Subcutaneous abdominal adipose tissue (tissue), 5 donors: Measurements from ENCODE around the gene DHDDS.
A peak's percentile ranks its signal among the peaks of the same experiment; 100 is the strongest.

Experiments
- H3K27ac ChIP-seq: one replicate; pipeline ENCODE4 v1.7.0; 2013; ENCODE audit warnings: low read depth, mild to moderate bottlenecking, inconsistent platforms, low read length, moderate library complexity
- H3K27me3 ChIP-seq, 5 donors: one replicate each; pipeline ENCODE4 v1.7.0; 2013; ENCODE audit warnings: low read length in 5 of 5, inconsistent platforms in 1 of 5; ENCODE audit not compliant: control insufficient read depth in 5 of 5, insufficient read depth in 4 of 5
- H3K36me3 ChIP-seq, 5 donors: one replicate each; pipeline ENCODE4 v1.7.0; 2013; ENCODE audit warnings: low read length in 5 of 5; ENCODE audit not compliant: control insufficient read depth in 5 of 5, insufficient read depth in 5 of 5
- H3K4me1 ChIP-seq, 5 donors: one replicate each; pipeline ENCODE4 v1.7.0; 2013; ENCODE audit warnings: low read length in 5 of 5, mild to moderate bottlenecking in 3 of 5, moderate library complexity in 1 of 5; ENCODE audit not compliant: control insufficient read depth in 5 of 5, insufficient read depth in 5 of 5
- H3K4me3 ChIP-seq, 5 donors: one replicate each; pipeline ENCODE4 v1.7.0; 2013; ENCODE audit warnings: low read length in 5 of 5, low read depth in 1 of 5
- H3K9ac ChIP-seq, 5 donors: one replicate each; pipeline ENCODE4 v1.7.0; 2013; ENCODE audit warnings: low read length in 5 of 5, mild to moderate bottlenecking in 4 of 5, moderate library complexity in 3 of 5
- H3K9me3 ChIP-seq, 5 donors: one replicate each; pipeline ENCODE4 v1.7.0; 2013; ENCODE audit warnings: low read length in 5 of 5; ENCODE audit not compliant: control insufficient read depth in 5 of 5
- donor health status: healthy.
- donor health status: healthy.
- donor health status: healthy.
- donor health status: healthy.
- donor health status: healthy.

The DHDDS gene

GRCh38 chr1:26417111-26417759, 14.9 kb upstream of the DHDDS start:
- Histone ChIP-seq H3K9ac (no peak overlapping the region), H3K36me3 (no peaks in the 10 kb centered on the region), H3K27me3 (peaks cover 13 to 26% (median 17%) of the 10 kb centered on the region in 5 donors), H3K4me1 (peaks cover 0 to 2% (median 0%) of the 10 kb centered on the region in 5 donors), H3K9me3 (no peaks in the 10 kb centered on the region), H3K27ac (no peak overlapping the region), H3K4me3 (no peak overlapping the region)

GRCh38 chr1:26418865-26419349, 13.2 kb upstream of the DHDDS start:
- peaks cover 0 to 2% (median 0%) of the 10 kb centered on the region in 5 donors for H3K4me1 ChIP-seq
- H3K9me3 ChIP-seq, result no peaks in the 10 kb centered on the region
- H3K27ac ChIP-seq, result no peak overlapping the region
- no peaks in the 10 kb centered on the region for H3K36me3 ChIP-seq
- no peak overlapping the region for H3K9ac ChIP-seq
- H3K27me3 ChIP-seq, result peaks cover 0 to 10% (median 4%) of the 10 kb centered on the region in 5 donors
- no peak overlapping the region for H3K4me3 ChIP-seq

GRCh38 chr1:26419494-26419893, 12.6 kb upstream of the DHDDS start:
- Histone ChIP-seq H3K27me3 (peaks cover 0 to 4% (median 2%) of the 10 kb centered on the region in 5 donors), H3K4me3 (no peak overlapping the region), H3K4me1 (peaks cover 0 to 2% (median 0%) of the 10 kb centered on the region in 5 donors), H3K9me3 (no peaks in the 10 kb centered on the region), H3K27ac (no peak overlapping the region), H3K9ac (no peak overlapping the region), H3K36me3 (no peaks in the 10 kb centered on the region)

- Histone ChIP-seq H3K9ac (peak overlapping the region in 1 of 5 donors; percentile 38), H3K9me3 (no peaks in the 10 kb centered on the region)
These were observed 2.4 kb upstream of the DHDDS start for GRCh38 chr1:26429721-26430120.

GRCh38 chr1:26432793-26433192, 672 bp downstream of the DHDDS start:
- Histone ChIP-seq H3K9me3 (no peaks in the 10 kb centered on the region), H3K27me3 (no peaks in the 10 kb centered on the region), H3K36me3 (peaks cover 5 to 23% (median 14%) of the 10 kb centered on the region in 5 donors), H3K9ac (peak overlapping the region; percentile 60 to 97 (median 91)), H3K4me3 (peak overlapping the region; percentile 70 to 100 (median 97)), H3K4me1 (peaks cover 3 to 59% (median 48%) of the 10 kb centered on the region in 5 donors), H3K27ac (peak overlapping the region; percentile 87)

More at GRCh38 chr1:26429721-26430120, 2.4 kb upstream of the DHDDS start:
- Histone ChIP-seq H3K27ac (peak overlapping the region; percentile 33), H3K36me3 (peaks cover 0 to 7% (median 3%) of the 10 kb centered on the region in 5 donors), H3K4me3 (no peak overlapping the region), H3K27me3 (peaks cover 0 to 4% (median 0%) of the 10 kb centered on the region in 5 donors), H3K4me1 (peaks cover 3 to 46% (median 43%) of the 10 kb centered on the region in 5 donors)

- peak overlapping the region; percentile 87 for H3K27ac ChIP-seq
- no peaks in the 10 kb centered on the region for H3K9me3 ChIP-seq
- peak overlapping the region in 3 of 5 donors; percentile 19 to 100 (median 97) for H3K4me3 ChIP-seq
- peak overlapping the region in 3 of 5 donors; percentile 4 to 66 (median 47) for H3K9ac ChIP-seq
- H3K36me3 ChIP-seq, result peaks cover 5 to 37% (median 28%) of the 10 kb centered on the region in 5 donors
- peaks cover 3 to 59% (median 48%) of the 10 kb centered on the region in 5 donors for H3K4me1 ChIP-seq
- H3K27me3 ChIP-seq, result no peaks in the 10 kb centered on the region
These were observed 2.1 kb downstream of the DHDDS start for GRCh38 chr1:26434161-26434752.

GRCh38 chr1:26438041-26438440, 5.9 kb downstream of the DHDDS start:
- Histone ChIP-seq H3K36me3 (peaks cover 17 to 75% (median 56%) of the 10 kb centered on the region in 5 donors), H3K9me3 (no peaks in the 10 kb centered on the region), H3K27ac (no peak overlapping the region), H3K9ac (peak overlapping the region in 1 of 5 donors; percentile 20), H3K4me1 (peaks cover under 1 to 37% (median 21%) of the 10 kb centered on the region in 5 donors), H3K4me3 (no peak overlapping the region), H3K27me3 (no peaks in the 10 kb centered on the region)

- Histone ChIP-seq H3K27ac (no peak overlapping the region), H3K4me3 (no peak overlapping the region), H3K9ac (no peak overlapping the region), H3K27me3 (no peaks in the 10 kb centered on the region), H3K4me1 (peaks cover 0 to 16% (median 5%) of the 10 kb centered on the region in 5 donors), H3K36me3 (peaks cover 31 to 91% (median 78%) of the 10 kb centered on the region in 5 donors), H3K9me3 (no peaks in the 10 kb centered on the region)
These were observed 8.1 kb downstream of the DHDDS start for GRCh38 chr1:26440259-26440658.

- Histone ChIP-seq H3K9me3 (no peaks in the 10 kb centered on the region), H3K9ac (no peak overlapping the region), H3K36me3 (peaks cover 30 to 87% (median 72%) of the 10 kb centered on the region in 5 donors), H3K4me3 (no peak overlapping the region), H3K27me3 (no peaks in the 10 kb centered on the region), H3K4me1 (peaks cover 0 to 11% (median 7%) of the 10 kb centered on the region in 5 donors), H3K27ac (no peak overlapping the region)
These were observed 17.7 kb downstream of the DHDDS start for GRCh38 chr1:26449868-26450267.

- H3K36me3 ChIP-seq, result peaks cover 34 to 87% (median 76%) of the 10 kb centered on the region in 5 donors
- no peaks in the 10 kb centered on the region for H3K27me3 ChIP-seq
- no peak overlapping the region for H3K4me3 ChIP-seq
- no peaks in the 10 kb centered on the region for H3K9me3 ChIP-seq
- H3K4me1 ChIP-seq, result peaks cover 0 to 9% (median 5%) of the 10 kb centered on the region in 5 donors
- peak overlapping the region in 1 of 5 donors; percentile 13 for H3K9ac ChIP-seq
- H3K27ac ChIP-seq, result no peak overlapping the region
These were observed 18.8 kb downstream of the DHDDS start for GRCh38 chr1:26450908-26451307.
